Smooth muscle cell (in vitro differentiated cells): ENCODE measurements around the gene NXPH4. TPM values are rescaled to one million over a fixed set of nuclear protein-coding genes. Genes with fewer than 3 reads are reported as not detected.

Experiments used
- DNase-seq: peaks from one replicate; lab custom pipeline; 2025; ENCODE audit not compliant: unreplicated experiment; lab: John Stamatoyannopoulos, UW
- H2AFZ ChIP-seq: fragments of 200-600 bp; sonication (generic); 2 replicates; pipeline ENCODE4 v1.6.0; 2016; ENCODE audit warnings: antibody characterized with exemption, low read depth, mild to moderate bottlenecking
- H3F3A ChIP-seq: fragments of 200-600 bp; sonication (generic); 2 replicates; pipeline ENCODE4 v1.6.0; 2017; ENCODE audit warnings: antibody characterized with exemption, low read depth
- H3K27ac ChIP-seq: fragments of 200-600 bp; sonication (generic); 2 replicates; pipeline ENCODE4 v1.5.1; 2016; ENCODE audit warnings: low read depth, mild to moderate bottlenecking
- H3K27me3 ChIP-seq: fragments of 200-600 bp; sonication (generic); 2 replicates; pipeline ENCODE4 v1.6.1; 2016; ENCODE audit warnings: low read depth, mild to moderate bottlenecking
- H3K36me3 ChIP-seq: fragments of 200-600 bp; sonication (generic); 2 replicates; pipeline ENCODE4 v1.5.1; 2016; ENCODE audit warnings: low read depth
- H3K4me1 ChIP-seq: fragments of 200-600 bp; sonication (generic); 2 replicates; pipeline ENCODE4 v1.5.1; 2016; ENCODE audit warnings: low read depth
- H3K4me2 ChIP-seq: fragments of 200-600 bp; sonication (generic); 2 replicates; pipeline ENCODE4 v1.6.0; 2016; ENCODE audit warnings: mild to moderate bottlenecking
- H3K4me3 ChIP-seq: fragments of 200-600 bp; sonication (generic); 2 replicates; pipeline ENCODE4 v1.5.1; 2016; ENCODE audit warnings: mild to moderate bottlenecking
- H3K79me2 ChIP-seq: fragments of 200-600 bp; sonication (generic); 2 replicates; pipeline ENCODE4 v1.6.0; 2016; ENCODE audit warnings: low read depth, mild to moderate bottlenecking
- H3K9ac ChIP-seq: fragments of 200-600 bp; sonication (generic); 2 replicates; pipeline ENCODE4 v1.6.0; 2016; ENCODE audit warnings: low read depth
- H3K9me3 ChIP-seq: fragments of 200-600 bp; sonication (generic); replicated peaks from 2 replicates; pipeline ENCODE4 v1.5.1; 2016; ENCODE audit warnings: low read depth
- H4K20me1 ChIP-seq: fragments of 200-600 bp; sonication (generic); 2 replicates; pipeline ENCODE4 v1.6.0; 2016; ENCODE audit warnings: low read depth
- WGBS: methylation state at CpG from one replicate; pipeline ENCODE4 v1.1.7; 2016; ENCODE audit warnings: low lambda C conversion rate; 5-methylcytosine and 5-hydroxymethylcytosine counted together
- polyA plus RNA-seq: library from polyadenylated mRNA; unstranded; fragments of >200 nt; fragmentation: Nextera tagmentation; extraction: Ambion mirVana; gene quantifications from 2 replicates; pipeline ENCODE4 v1.2.1, GENCODE V29; 2016
- total RNA-seq: library from RNA; depleted of rRNA; stranded (reverse); fragments of >200 nt; gene quantifications from 2 replicates; pipeline ENCODE4 v1.2.3, GENCODE V29; 2014
- TF ChIP-seq, protein P1 (sequence below): fragments of 200-600 bp; sonication (generic); IDR thresholded peaks from 2 replicates; pipeline ENCODE4 v1.5.1; 2017; ENCODE audit warnings: borderline replicate concordance, mild to moderate bottlenecking, antibody characterized with exemption; ENCODE audit not compliant: insufficient read depth, poor library complexity, severe bottlenecking

Gene NXPH4
- total and polyA plus RNA-seq, 2 experiments from 2014 or later = 3.9 to 10.7 TPM

DNA sequence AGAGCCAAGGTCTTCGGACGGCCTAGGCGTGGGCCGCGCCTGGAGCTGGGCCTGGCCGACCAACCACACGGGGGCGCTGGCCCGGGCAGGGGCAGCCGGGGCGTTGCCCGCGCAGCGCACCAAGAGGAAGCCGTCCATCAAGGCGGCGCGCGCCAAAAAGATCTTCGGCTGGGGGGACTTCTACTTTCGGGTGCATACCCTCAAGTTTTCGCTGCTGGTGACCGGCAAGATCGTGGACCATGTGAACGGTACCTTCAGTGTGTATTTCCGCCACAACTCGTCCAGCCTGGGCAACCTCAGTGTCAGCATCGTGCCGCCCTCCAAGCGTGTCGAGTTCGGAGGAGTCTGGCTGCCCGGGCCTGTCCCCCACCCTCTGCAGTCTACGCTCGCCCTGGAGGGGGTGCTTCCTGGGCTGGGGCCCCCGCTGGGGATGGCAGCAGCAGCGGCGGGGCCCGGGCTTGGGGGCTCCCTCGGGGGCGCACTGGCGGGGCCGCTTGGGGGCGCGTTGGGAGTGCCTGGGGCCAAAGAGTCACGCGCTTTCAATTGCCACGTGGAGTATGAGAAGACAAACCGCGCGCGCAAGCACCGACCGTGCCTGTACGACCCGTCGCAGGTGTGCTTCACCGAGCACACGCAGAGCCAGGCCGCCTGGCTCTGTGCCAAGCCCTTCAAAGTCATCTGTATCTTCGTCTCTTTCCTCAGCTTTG, 8.5 kb downstream of the NXPH4 start:
- peaks cover 35% of the 10 kb centered on the region for H3K4me1 ChIP-seq
- H3K36me3 ChIP-seq = no peaks in the 10 kb centered on the region
- peaks cover 59% of the 10 kb centered on the region for H3K27me3 ChIP-seq
- TF ChIP-seq, protein P1, sequence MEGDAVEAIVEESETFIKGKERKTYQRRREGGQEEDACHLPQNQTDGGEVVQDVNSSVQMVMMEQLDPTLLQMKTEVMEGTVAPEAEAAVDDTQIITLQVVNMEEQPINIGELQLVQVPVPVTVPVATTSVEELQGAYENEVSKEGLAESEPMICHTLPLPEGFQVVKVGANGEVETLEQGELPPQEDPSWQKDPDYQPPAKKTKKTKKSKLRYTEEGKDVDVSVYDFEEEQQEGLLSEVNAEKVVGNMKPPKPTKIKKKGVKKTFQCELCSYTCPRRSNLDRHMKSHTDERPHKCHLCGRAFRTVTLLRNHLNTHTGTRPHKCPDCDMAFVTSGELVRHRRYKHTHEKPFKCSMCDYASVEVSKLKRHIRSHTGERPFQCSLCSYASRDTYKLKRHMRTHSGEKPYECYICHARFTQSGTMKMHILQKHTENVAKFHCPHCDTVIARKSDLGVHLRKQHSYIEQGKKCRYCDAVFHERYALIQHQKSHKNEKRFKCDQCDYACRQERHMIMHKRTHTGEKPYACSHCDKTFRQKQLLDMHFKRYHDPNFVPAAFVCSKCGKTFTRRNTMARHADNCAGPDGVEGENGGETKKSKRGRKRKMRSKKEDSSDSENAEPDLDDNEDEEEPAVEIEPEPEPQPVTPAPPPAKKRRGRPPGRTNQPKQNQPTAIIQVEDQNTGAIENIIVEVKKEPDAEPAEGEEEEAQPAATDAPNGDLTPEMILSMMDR = peak; percentile 57
- H3K27ac ChIP-seq = no peak overlapping the region
- H3K4me3 ChIP-seq = no peak overlapping the region
- no peak for DNase-seq
- H3K4me2 ChIP-seq = no peak overlapping the region
- WGBS = 15% methylated on average over 55 of the region's 61 CpGs
- no peaks in the 10 kb centered on the region for H3K9me3 ChIP-seq
- H3K79me2 ChIP-seq = no peaks in the 10 kb centered on the region
- peaks cover 4% of the 10 kb centered on the region for H3F3A ChIP-seq
- H2AFZ ChIP-seq = no peak overlapping the region
- no peak overlapping the region for H3K9ac ChIP-seq
- no peaks in the 10 kb centered on the region for H4K20me1 ChIP-seq

GRCh38 chr12:57225680-57226210, 9.2 kb downstream of the NXPH4 start:
- TF ChIP-seq, protein P1 = no peak
- H3K79me2 ChIP-seq = peaks cover 6% of the 10 kb centered on the region
- H3K4me2 ChIP-seq = no peak overlapping the region
- H4K20me1 ChIP-seq = peaks cover 4% of the 10 kb centered on the region
- no peak overlapping the region for H3K9ac ChIP-seq
- no peaks in the 10 kb centered on the region for H3K36me3 ChIP-seq
- H3K4me3 ChIP-seq = no peak overlapping the region
- peaks cover 53% of the 10 kb centered on the region for H3K27me3 ChIP-seq
- no peak overlapping the region for H3K27ac ChIP-seq
- H3F3A ChIP-seq = peaks cover 8% of the 10 kb centered on the region
- H2AFZ ChIP-seq = no peak overlapping the region
- 41% methylated on average over 17 of the region's 18 CpGs for WGBS
- no peaks in the 10 kb centered on the region for H3K9me3 ChIP-seq
- no peak for DNase-seq
- peaks cover 36% of the 10 kb centered on the region for H3K4me1 ChIP-seq

DNA sequence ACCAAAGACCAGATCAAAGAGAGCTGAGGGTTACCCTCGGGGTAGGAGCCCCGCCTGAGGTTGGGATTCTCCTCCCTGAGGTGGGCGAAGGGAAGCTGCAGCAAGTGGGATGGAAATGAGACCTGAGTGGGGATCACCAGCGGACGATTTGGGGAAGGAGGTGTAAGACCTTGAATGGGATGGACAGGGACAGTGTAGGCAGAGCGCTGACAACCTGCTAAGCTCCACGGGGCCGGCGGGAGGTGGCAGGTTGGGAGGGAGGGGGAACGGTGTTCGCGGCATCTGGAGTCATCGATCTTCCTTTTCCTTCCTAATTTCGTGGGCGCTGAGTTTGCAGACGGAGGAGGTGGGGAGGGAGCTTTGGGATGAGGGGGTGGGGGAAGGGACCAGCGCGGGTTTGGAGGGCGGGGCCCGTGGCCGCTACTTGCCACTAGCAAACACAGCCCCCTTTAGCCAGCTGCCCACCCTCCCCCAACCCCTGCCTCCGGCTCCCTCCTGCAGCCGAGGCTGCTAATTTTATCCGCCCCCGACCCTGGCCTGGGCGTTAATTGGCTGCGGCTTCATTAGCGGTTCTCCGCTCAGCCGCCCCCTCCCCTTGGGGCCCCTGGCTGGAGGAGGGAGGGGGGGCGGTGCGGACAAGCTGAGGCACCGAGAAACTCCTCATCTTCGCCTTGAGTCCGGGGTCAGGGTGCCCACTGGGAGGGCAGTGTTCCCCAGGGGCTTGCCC, 10.2 kb downstream of the NXPH4 start:
- 10% methylated on average over 18 of the region's 35 CpGs for WGBS
- Histone ChIP-seq H3K4me2 (peak overlapping the region; percentile 84), H3K9me3 (no peaks in the 10 kb centered on the region), H3F3A (peaks cover 16% of the 10 kb centered on the region), H3K4me1 (peaks cover 36% of the 10 kb centered on the region), H3K79me2 (peaks cover 13% of the 10 kb centered on the region), H3K9ac (no peak overlapping the region), H3K36me3 (no peaks in the 10 kb centered on the region), H4K20me1 (peaks cover 14% of the 10 kb centered on the region), H2AFZ (no peak overlapping the region), H3K4me3 (peak overlapping the region; percentile 41), H3K27ac (no peak overlapping the region), H3K27me3 (peaks cover 43% of the 10 kb centered on the region)
- TF ChIP-seq, protein P1 = no peak
- no peak for DNase-seq
